K562 (cell line): ENCODE measurements around the gene RABGAP1. TPM values are rescaled to one million over a fixed set of nuclear protein-coding genes. Genes with fewer than 3 reads are reported as not detected.

Source experiments
- ATF7 ChIP-seq: fragments of 450-650 bp; IDR thresholded peaks from 2 replicates; pipeline ENCODE4 v1.7.1; 2014; ENCODE audit warnings: mild to moderate bottlenecking, moderate library complexity
- CBX3 ChIP-seq, 2 experiments: IDR thresholded peaks; 1 replicate in 1 of 2; 2 replicates in 1 of 2; pipeline ENCODE4 v1.6.1; 2012; ENCODE audit warnings: inconsistent platforms in 2 of 2, low read length in 2 of 2, borderline replicate concordance in 1 of 2, control low read depth in 1 of 2
- CTCF ChIP-seq, 3 experiments: IDR thresholded peaks in 2 of 3; conservative IDR thresholded peaks in 1 of 3; 2 replicates each; pipeline ENCODE4 v1.5.1; 2011 to 2012; ENCODE audit warnings: low read length in 3 of 3, mild to moderate bottlenecking in 3 of 3, control low read depth in 2 of 3, improper control_type of control experiment in 1 of 3, inconsistent platforms in 1 of 3, low read depth in 1 of 3, mixed read lengths in 1 of 3, moderate library complexity in 1 of 3; ENCODE audit not compliant: insufficient read depth in 2 of 3
- EWSR1 ChIP-seq: fragments of 450-650 bp; IDR thresholded peaks from 2 replicates; pipeline ENCODE4 v1.6.1; 2018; ENCODE audit warnings: borderline replicate concordance, mild to moderate bottlenecking, low read depth, moderate library complexity; ENCODE audit not compliant: partially characterized antibody
- FOSL1 ChIP-seq: fragments of 200-800 bp; sonication (Bioruptor generic); conservative IDR thresholded peaks from 2 replicates; pipeline ENCODE4 v1.6.1; 2016; ENCODE audit warnings: missing genetic modification characterization, missing compliant biosample characterization
- HIVEP1 ChIP-seq: fragments of 250-450 bp; sonication (Bioruptor Pico); IDR thresholded peaks from 2 replicates; pipeline ENCODE4 v1.4.0; 2020; ENCODE audit warnings: mild to moderate bottlenecking
- KAT7 ChIP-seq: sonication (generic); formaldehyde crosslinking; IDR thresholded peaks from 2 replicates; pipeline ENCODE4 v1.8.0; 2022; ENCODE audit warnings: missing genetic modification reagents, mild to moderate bottlenecking, borderline replicate concordance
- KDM1A ChIP-seq, 2 experiments: fragments of 450-650 bp; IDR thresholded peaks; 2 replicates each; pipeline ENCODE4 v1.6.1; 2016; ENCODE audit warnings: mild to moderate bottlenecking in 2 of 2
- KDM5B ChIP-seq: fragments of 200-600 bp; sonication (generic); IDR thresholded peaks from 2 replicates; pipeline ENCODE4 v1.6.1; 2012; ENCODE audit warnings: low read depth, mild to moderate bottlenecking, moderate library complexity, low read length, control low read depth, inconsistent platforms; ENCODE audit not compliant: insufficient replicate concordance
- MTA2 ChIP-seq: fragments of 450-650 bp; IDR thresholded peaks from 2 replicates; pipeline ENCODE4 v1.6.1; 2016; ENCODE audit warnings: low read depth
- NCOA6 ChIP-seq: fragments of 450-650 bp; IDR thresholded peaks from 2 replicates; pipeline ENCODE4 v1.6.1; 2017; ENCODE audit warnings: mild to moderate bottlenecking
- NR1H2 ChIP-seq: sonication (generic); formaldehyde crosslinking; IDR thresholded peaks from 2 replicates; pipeline ENCODE4 v1.4.0; 2020; ENCODE audit warnings: mild to moderate bottlenecking, missing genetic modification reagents
- PURB ChIP-seq: sonication (generic); formaldehyde crosslinking; IDR thresholded peaks from 2 replicates; pipeline ENCODE4 v1.9.0; 2021; ENCODE audit warnings: low read depth, mild to moderate bottlenecking, missing genetic modification reagents
- PYGO2 ChIP-seq: fragments of 450-650 bp; IDR thresholded peaks from 2 replicates; pipeline ENCODE4 v1.6.1; 2016; ENCODE audit warnings: mild to moderate bottlenecking, missing genetic modification characterization, moderate library complexity, missing compliant biosample characterization
- TSC22D4 ChIP-seq: fragments of 450-650 bp; IDR thresholded peaks from 2 replicates; pipeline ENCODE4 v1.6.1; 2016; ENCODE audit warnings: missing genetic modification characterization, missing biosample characterization, control low read depth
- UBTF ChIP-seq, 2 experiments: IDR thresholded peaks; 2 replicates each; pipeline ENCODE4 v1.6.1; 2012; ENCODE audit warnings: improper control_type of control experiment in 2 of 2, low read depth in 2 of 2, low read length in 2 of 2, borderline replicate concordance in 1 of 2
- ZNF347 ChIP-seq: fragments of 450-650 bp; formaldehyde crosslinking; IDR thresholded peaks from 2 replicates; pipeline ENCODE4 v1.4.0; 2020; ENCODE audit warnings: low read depth, mild to moderate bottlenecking, moderate library complexity
- ZNF584 ChIP-seq: fragments of 200-800 bp; sonication (Bioruptor generic); IDR thresholded peaks from 2 replicates; pipeline ENCODE4 v1.6.1; 2016; ENCODE audit warnings: low read depth, mild to moderate bottlenecking, missing genetic modification characterization, missing compliant biosample characterization
- ZNF778 ChIP-seq: fragments of 450-650 bp; formaldehyde crosslinking; IDR thresholded peaks from 2 replicates; pipeline ENCODE4 v1.4.0; 2020; ENCODE audit warnings: mild to moderate bottlenecking, moderate library complexity
- polyA plus RNA-seq, 8 experiments: library from polyadenylated mRNA; depleted of rRNA in 4 of 8; stranded (reverse) in 5 of 8; unstranded in 3 of 8; fragments of >200 nt; fragmentation: Nextera tagmentation in 2 of 8; fragmentation: Illumina TruSeq in 1 of 8; extraction: Ambion mirVana in 2 of 8; extraction: Trizol in 1 of 8; gene quantifications; 2 replicates each; pipeline versions ENCODE4 v1.2.1 to v1.2.3, GENCODE V29; 2011 to 2014; ENCODE audit warnings: inconsistent platforms in 1 of 8, missing spikeins in 1 of 8
- total RNA-seq, 7 experiments: library from RNA; depleted of rRNA in 6 of 7; stranded (reverse); fragments of >200 nt in 6 of 7; fragmentation: Illumina TruSeq in 2 of 7; extraction: Trizol in 2 of 7; gene quantifications; 2 replicates each; pipeline versions ENCODE4 v1.2.1 to v1.2.3, GENCODE V29; 2011 to 2021; ENCODE audit warnings: low replicate concordance in 1 of 7
- TF ChIP-seq, protein P1 (sequence below): IDR thresholded peaks from 2 replicates; pipeline ENCODE4 v1.6.1; 2014; ENCODE audit warnings: antibody characterized with exemption
- TF ChIP-seq, protein P2 (sequence below): sonication (generic); formaldehyde crosslinking; IDR thresholded peaks from 2 replicates; pipeline ENCODE4 v1.8.1; 2022; ENCODE audit warnings: missing genetic modification reagents

Gene RABGAP1
- total and polyA plus RNA-seq, 9 of the 15 experiments (the other 6 are each of a cell fraction or from before 2014, with no cell fraction given): 1.5 to 22.7 (median 13.1) TPM

DNA sequence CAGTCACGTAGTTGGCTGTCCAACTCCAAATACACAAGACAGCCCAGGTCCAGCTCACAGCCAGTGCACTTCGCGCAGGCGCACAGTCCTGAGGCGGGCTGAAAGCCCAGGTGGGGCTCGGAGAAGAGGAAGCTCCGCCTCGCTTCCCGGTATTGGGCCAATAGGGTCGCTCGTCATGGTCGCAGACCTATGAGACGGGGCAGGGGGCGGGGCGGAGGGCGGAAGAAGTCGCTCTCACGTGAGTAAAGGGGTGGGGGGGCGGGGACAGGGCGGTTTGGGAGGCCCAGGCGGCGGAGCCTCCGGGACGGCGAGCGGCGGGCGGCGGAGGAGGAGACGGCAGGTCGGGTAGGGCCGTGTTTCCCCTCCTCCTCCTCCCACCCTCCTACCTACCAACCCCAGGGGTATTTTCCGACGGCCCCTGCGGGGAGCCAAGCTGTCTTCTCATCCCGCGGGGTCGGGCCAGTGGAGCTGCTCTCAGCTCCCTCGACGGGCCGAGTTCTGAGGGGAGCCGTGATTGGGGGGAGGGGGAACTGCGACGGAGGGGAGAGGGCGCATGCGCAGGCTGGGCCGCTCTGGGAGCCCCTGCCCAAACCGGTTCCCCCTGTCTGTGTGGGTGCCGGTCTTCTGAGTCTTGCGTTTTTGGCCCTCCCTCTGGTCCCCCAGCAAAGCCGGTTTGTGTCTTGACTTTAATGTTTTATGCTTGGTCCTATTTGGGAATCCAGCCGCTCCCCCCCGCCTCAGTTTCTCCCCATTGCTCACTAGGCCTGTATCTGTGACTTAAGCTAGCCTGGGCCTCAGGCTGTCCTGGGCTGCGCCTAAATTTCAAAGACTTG lies at the start of gene RABGAP1 (continued):
- TF ChIP-seq KAT7: no peak
- TF ChIP-seq, protein P1, sequence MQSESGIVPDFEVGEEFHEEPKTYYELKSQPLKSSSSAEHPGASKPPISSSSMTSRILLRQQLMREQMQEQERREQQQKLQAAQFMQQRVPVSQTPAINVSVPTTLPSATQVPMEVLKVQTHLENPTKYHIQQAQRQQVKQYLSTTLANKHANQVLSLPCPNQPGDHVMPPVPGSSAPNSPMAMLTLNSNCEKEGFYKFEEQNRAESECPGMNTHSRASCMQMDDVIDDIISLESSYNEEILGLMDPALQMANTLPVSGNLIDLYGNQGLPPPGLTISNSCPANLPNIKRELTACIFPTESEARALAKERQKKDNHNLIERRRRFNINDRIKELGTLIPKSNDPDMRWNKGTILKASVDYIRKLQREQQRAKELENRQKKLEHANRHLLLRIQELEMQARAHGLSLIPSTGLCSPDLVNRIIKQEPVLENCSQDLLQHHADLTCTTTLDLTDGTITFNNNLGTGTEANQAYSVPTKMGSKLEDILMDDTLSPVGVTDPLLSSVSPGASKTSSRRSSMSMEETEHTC: peak; percentile 37; the same call in 1 of the 2 replicates
- TF ChIP-seq NCOA6: peak; percentile 97
- TF ChIP-seq PURB (CRISPR knock-in tag): no peak
- TF ChIP-seq ZNF584 (CRISPR knock-in tag): no peak
- TF ChIP-seq UBTF (IDR thresholded peaks at IDR 0.05; ENCODE audit: borderline replicate concordance in 1 of 2, low read depth in 2 of 2, low read length in 2 of 2): no peak
- TF ChIP-seq KDM5B: no peak
- TF ChIP-seq NR1H2 (CRISPR knock-in tag): no peak
- no peak for TF ChIP-seq HIVEP1 (CRISPR knock-in tag)
- TF ChIP-seq, protein P2, sequence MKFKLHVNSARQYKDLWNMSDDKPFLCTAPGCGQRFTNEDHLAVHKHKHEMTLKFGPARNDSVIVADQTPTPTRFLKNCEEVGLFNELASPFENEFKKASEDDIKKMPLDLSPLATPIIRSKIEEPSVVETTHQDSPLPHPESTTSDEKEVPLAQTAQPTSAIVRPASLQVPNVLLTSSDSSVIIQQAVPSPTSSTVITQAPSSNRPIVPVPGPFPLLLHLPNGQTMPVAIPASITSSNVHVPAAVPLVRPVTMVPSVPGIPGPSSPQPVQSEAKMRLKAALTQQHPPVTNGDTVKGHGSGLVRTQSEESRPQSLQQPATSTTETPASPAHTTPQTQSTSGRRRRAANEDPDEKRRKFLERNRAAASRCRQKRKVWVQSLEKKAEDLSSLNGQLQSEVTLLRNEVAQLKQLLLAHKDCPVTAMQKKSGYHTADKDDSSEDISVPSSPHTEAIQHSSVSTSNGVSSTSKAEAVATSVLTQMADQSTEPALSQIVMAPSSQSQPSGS: no peak
- no peak for TF ChIP-seq CBX3 (IDR thresholded peaks at IDR 0.05; ENCODE audit: borderline replicate concordance in 1 of 2, low read length in 2 of 2)
- peak; percentile 70; the same call in 1 of the 2 replicates for TF ChIP-seq ATF7
- no peak for TF ChIP-seq EWSR1
- TF ChIP-seq ZNF347 (CRISPR knock-in tag): no peak
- no peak for TF ChIP-seq ZNF778
- TF ChIP-seq PYGO2 (tag): no peak
- no peak for TF ChIP-seq CTCF (IDR thresholded peaks at IDR 0.05 in 2 of 3, conservative IDR thresholded peaks at IDR 0.05 in 1 of 3; ENCODE audit: insufficient read depth in 2 of 3, low read depth in 1 of 3, low read length in 3 of 3)
- no peak for TF ChIP-seq FOSL1 (tag)
- no peak for TF ChIP-seq TSC22D4 (tag)
- peak; percentile 85 to 92 for TF ChIP-seq KDM1A (IDR thresholded peaks at IDR 0.05)
- no peak for TF ChIP-seq MTA2
